ENCODE measurements around the gene DNAAF3. TPM values are rescaled to one million over a fixed set of nuclear protein-coding genes. Genes with fewer than 3 reads are reported as not detected.
"Not testable (repeated sequence)": the region's sequence is repeated elsewhere in the genome, so short reads cannot be mapped to it uniquely, and the experiment has no call there.

The DNAAF3 gene
- total RNA-seq, 4 donors from 2014 or later: 0.40 TPM; not detected in 3

GRCh38 chr19:55174425-55175116, 8.2 kb upstream of the DNAAF3 start:
- DNase-seq: no peak
- H3K4me1 ChIP-seq: peaks cover 0 to 11% (median 9%) of the 10 kb centered on the region in 4 donors
- H3K36me3 ChIP-seq: no peaks in the 10 kb centered on the region
- H3K4me3 ChIP-seq: no peak overlapping the region
- TF ChIP-seq CTCF (IDR thresholded peaks at IDR 0.05) (no peak), POLR2A (IDR thresholded peaks at IDR 0.05) (no peak)
- H3K27me3 ChIP-seq: peaks cover 0 to 32% of the 10 kb centered on the region in 2 donors
- peaks cover 0 to 4% (median 0%) of the 10 kb centered on the region in 4 donors for H3K9me3 ChIP-seq
- H3K27ac ChIP-seq: no peak overlapping the region

GRCh38 chr19:55173714-55174409, 7.4 kb upstream of the DNAAF3 start:
- peaks cover 0 to 32% of the 10 kb centered on the region in 2 donors for H3K27me3 ChIP-seq
- H3K27ac ChIP-seq: peak overlapping the region in 1 of 4 donors; percentile 57
- peak in 2 of 3 donors; percentile 63 to 74 for DNase-seq

DNA sequence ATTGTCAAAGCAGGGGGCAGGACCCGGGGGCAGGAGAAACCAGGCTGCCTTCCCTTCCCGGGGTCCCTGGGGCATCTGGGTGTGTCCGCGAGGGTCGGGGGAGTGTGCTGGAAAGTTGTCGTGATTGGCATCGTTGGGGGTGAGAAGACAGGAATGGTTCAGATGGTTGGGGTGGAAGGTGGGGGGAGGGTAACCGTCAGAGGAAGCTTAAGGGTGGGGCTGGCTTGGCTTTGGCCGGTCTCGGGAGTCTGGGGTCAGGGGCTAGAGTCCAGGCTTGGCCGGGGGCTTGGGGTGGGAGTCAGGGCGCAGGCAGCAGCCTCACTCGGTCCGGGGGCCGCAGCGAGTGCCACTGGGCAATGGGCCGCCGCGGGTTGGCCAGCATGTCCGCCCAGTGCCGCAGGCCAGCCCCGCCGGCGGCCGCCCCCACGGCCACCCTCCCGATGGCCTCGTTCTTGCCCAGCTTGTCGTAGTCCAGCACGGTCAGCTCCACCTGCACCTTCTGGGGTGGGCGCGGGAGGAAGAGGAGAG, 6.8 kb upstream of the DNAAF3 start:
- TF ChIP-seq POLR2A (IDR thresholded peaks at IDR 0.05) (no peak), CTCF (IDR thresholded peaks at IDR 0.05) (no peak)
- Histone ChIP-seq H3K27ac (peak overlapping the region in 1 of 4 donors; percentile 57), H3K4me1 (peaks cover 0 to 9% (median 0%) of the 10 kb centered on the region in 4 donors), H3K4me3 (peak overlapping the region; percentile 0 to 47 (median 29)), H3K27me3 (peaks cover 0 to 33% of the 10 kb centered on the region in 2 donors), H3K36me3 (no peaks in the 10 kb centered on the region), H3K9me3 (peaks cover 0 to 4% (median 0%) of the 10 kb centered on the region in 4 donors)
- no peak for DNase-seq

More at GRCh38 chr19:55173714-55174409, 7.4 kb upstream of the DNAAF3 start:
- peak overlapping the region; percentile 0 to 47 (median 29) for H3K4me3 ChIP-seq
- H3K36me3 ChIP-seq: no peaks in the 10 kb centered on the region
- no peak for TF ChIP-seq POLR2A (IDR thresholded peaks at IDR 0.05)
- TF ChIP-seq CTCF (IDR thresholded peaks at IDR 0.05): no peak
- peaks cover 0 to 9% (median 2%) of the 10 kb centered on the region in 4 donors for H3K4me1 ChIP-seq
- peaks cover 0 to 4% (median 0%) of the 10 kb centered on the region in 4 donors for H3K9me3 ChIP-seq

DNA sequence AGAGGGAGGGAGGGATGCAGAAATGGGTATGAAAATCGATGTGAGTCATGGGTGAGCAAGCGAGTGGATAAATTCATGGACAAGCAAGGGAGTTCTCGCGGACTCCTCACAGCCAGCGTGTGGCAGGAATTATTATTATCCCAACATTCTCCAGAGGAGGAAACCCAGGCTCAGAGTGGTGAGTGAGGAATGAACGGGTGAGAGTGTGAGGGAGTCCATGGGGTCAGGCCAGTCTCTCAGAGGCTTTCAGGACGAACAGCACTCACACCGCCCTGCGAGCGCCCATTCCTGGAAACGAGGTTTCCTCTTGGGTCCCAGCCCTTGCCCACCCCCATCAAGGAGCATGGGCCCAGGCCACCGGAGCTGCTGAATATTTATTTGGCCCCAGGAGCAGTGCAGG, 6.3 kb upstream of the DNAAF3 start:
- peaks cover 0 to 9% (median 0%) of the 10 kb centered on the region in 4 donors for H3K4me1 ChIP-seq
- no peak overlapping the region for H3K4me3 ChIP-seq
- TF ChIP-seq CTCF (IDR thresholded peaks at IDR 0.05) (no peak), POLR2A (IDR thresholded peaks at IDR 0.05) (no peak)
- peaks cover 0 to 33% of the 10 kb centered on the region in 2 donors for H3K27me3 ChIP-seq
- no peak for DNase-seq
- no peak overlapping the region for H3K27ac ChIP-seq
- H3K36me3 ChIP-seq: no peaks in the 10 kb centered on the region
- H3K9me3 ChIP-seq: peaks cover 0 to 4% (median 0%) of the 10 kb centered on the region in 4 donors

DNA sequence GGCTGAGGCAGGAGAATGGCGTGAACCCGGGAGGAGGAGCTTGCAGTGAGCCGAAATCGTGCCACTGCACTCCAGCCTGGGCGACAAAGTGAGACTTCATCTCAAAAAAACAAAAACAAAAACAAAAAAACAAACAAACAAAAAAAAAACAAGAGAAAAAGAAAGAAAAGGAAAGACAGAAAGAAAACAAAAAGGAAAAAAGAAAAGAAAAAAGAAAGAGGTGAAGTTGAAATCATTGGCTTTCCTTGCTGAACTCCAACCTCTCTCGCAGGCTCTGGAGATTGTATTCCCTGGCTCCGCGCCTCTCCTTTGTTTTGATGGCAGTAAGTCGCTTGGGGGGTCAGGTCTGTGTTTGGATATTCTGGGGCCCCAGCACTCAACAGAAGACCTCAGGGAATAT, 5.9 kb upstream of the DNAAF3 start:
- H3K36me3 ChIP-seq, H3K4me3 ChIP-seq, DNase-seq, H3K9me3 ChIP-seq, H3K27ac ChIP-seq, H3K4me1 ChIP-seq: not testable (repeated sequence)
- peaks cover 0 to 36% of the 10 kb centered on the region in 2 donors for H3K27me3 ChIP-seq

DNA sequence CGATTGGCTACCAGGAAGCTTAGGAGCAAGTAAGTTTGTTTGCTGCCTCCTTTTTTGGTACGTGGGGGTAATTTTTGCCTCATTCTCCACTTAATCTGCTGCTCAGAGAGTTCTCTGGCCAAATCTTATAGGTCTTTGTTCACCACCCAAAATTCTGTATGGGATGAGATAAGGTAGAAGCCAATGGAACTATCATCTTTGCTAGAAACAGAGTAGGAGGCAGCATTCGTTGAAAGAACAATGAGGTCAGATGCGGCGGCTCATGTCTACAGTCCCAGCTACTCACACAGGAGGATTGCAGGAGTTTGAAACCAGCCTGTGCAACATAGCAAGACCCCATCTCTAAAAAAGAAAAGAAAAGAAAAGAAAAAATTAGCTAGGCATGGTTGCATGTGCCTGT, 5.0 kb upstream of the DNAAF3 start:
- H3K27ac ChIP-seq: no peak overlapping the region
- no peak for DNase-seq
- H3K9me3 ChIP-seq: peaks cover 0 to 4% (median 0%) of the 10 kb centered on the region in 4 donors
- peaks cover 0 to 37% of the 10 kb centered on the region in 2 donors for H3K27me3 ChIP-seq
- peaks cover 0 to 12% (median 4%) of the 10 kb centered on the region in 4 donors for H3K4me1 ChIP-seq
- TF ChIP-seq POLR2A (IDR thresholded peaks at IDR 0.05) (no peak), CTCF (IDR thresholded peaks at IDR 0.05) (no peak)
- H3K4me3 ChIP-seq: no peak overlapping the region
- no peaks in the 10 kb centered on the region for H3K36me3 ChIP-seq
